ENCODE results near the gene DLGAP3. TPM values are rescaled to one million over a fixed set of nuclear protein-coding genes. Genes with fewer than 3 reads are reported as not detected.

DLGAP3 gene
- polyA plus RNA-seq, 1 donor (not counting 4 experiments of a cell fraction or from before 2014, with no cell fraction given), result not detected

DNA sequence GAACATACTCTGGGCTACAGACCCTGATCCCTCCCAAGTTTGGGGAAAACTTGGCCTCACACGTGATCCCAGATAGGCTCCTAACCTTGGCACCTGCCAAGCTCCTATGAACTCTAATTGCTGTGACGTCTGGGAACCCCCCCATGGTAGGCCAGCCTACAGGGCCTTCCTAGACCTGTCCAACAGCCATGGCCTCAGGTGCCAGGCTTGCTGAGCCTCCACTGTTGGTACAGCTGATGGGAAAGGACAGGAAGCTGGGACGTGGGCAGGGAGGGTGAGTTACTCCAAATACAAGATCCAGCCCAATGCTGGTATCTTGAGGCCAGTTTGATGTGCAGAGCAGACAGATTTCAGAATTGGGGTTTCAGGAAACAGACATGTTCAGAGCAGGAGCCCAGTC, 89.0 kb downstream of the DLGAP3 start:
- no peak overlapping the region for H3K27ac ChIP-seq (ENCODE audit: control insufficient read depth, insufficient read depth, low read length)
- no peaks in the 10 kb centered on the region for H3K27me3 ChIP-seq (ENCODE audit: control insufficient read depth, extremely low read depth, insufficient read depth, low read length)
- no peaks in the 10 kb centered on the region for H3K36me3 ChIP-seq (ENCODE audit: control insufficient read depth in 2 of 2, extremely low read depth in 1 of 2, insufficient read depth in 2 of 2, low read length in 2 of 2)
- H3K79me2 ChIP-seq (ENCODE audit: control insufficient read depth, insufficient read depth, low read length), result no peaks in the 10 kb centered on the region
- no peak for TF ChIP-seq EZH2 (IDR thresholded peaks at IDR 0.05; ENCODE audit: low read length)
- TF ChIP-seq, protein P1, sequence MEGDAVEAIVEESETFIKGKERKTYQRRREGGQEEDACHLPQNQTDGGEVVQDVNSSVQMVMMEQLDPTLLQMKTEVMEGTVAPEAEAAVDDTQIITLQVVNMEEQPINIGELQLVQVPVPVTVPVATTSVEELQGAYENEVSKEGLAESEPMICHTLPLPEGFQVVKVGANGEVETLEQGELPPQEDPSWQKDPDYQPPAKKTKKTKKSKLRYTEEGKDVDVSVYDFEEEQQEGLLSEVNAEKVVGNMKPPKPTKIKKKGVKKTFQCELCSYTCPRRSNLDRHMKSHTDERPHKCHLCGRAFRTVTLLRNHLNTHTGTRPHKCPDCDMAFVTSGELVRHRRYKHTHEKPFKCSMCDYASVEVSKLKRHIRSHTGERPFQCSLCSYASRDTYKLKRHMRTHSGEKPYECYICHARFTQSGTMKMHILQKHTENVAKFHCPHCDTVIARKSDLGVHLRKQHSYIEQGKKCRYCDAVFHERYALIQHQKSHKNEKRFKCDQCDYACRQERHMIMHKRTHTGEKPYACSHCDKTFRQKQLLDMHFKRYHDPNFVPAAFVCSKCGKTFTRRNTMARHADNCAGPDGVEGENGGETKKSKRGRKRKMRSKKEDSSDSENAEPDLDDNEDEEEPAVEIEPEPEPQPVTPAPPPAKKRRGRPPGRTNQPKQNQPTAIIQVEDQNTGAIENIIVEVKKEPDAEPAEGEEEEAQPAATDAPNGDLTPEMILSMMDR (optimal IDR thresholded peaks at IDR 0.05 in 1 of 3, IDR thresholded peaks at IDR 0.05 in 1 of 3, conservative IDR thresholded peaks at IDR 0.05 in 1 of 3; ENCODE audit: extremely low read depth in 1 of 3, insufficient read depth in 2 of 3, low read length in 3 of 3), result no peak
- no peaks in the 10 kb centered on the region for H4K20me1 ChIP-seq (ENCODE audit: control insufficient read depth, extremely low read depth, insufficient read depth, low read length)
- no peak overlapping the region for H3K4me3 ChIP-seq (ENCODE audit: control insufficient read depth in 2 of 3, extremely low read depth in 1 of 3, insufficient read depth in 2 of 3, low read depth in 1 of 3, low read length in 3 of 3)
- DNase-seq (ENCODE audit: low read depth, low spot score) (no peak), FAIRE-seq (no peak)
- H3K9ac ChIP-seq (ENCODE audit: control insufficient read depth, extremely low read depth, insufficient read depth, low read length), result no peak overlapping the region
- H3K9me1 ChIP-seq (ENCODE audit: control insufficient read depth, extremely low read depth, insufficient read depth, low read length), result no peaks in the 10 kb centered on the region
- no peaks in the 10 kb centered on the region for H3K9me3 ChIP-seq (ENCODE audit: control insufficient read depth, low read depth, low read length)
- H3K4me1 ChIP-seq (ENCODE audit: control insufficient read depth, extremely low read depth, insufficient read depth, low read length), result no peaks in the 10 kb centered on the region
- no peak overlapping the region for H3K4me2 ChIP-seq (ENCODE audit: control insufficient read depth, extremely low read depth, insufficient read depth, low read depth, low read length)
- dilution Hi-C loops (cut with MboI; ENCODE audit: extremely low pct_ligation_motif_present, low sequenced_read_pairs), result no loop called here
- no peak overlapping the region for H2AFZ ChIP-seq (ENCODE audit: control insufficient read depth, low read length)

DNA sequence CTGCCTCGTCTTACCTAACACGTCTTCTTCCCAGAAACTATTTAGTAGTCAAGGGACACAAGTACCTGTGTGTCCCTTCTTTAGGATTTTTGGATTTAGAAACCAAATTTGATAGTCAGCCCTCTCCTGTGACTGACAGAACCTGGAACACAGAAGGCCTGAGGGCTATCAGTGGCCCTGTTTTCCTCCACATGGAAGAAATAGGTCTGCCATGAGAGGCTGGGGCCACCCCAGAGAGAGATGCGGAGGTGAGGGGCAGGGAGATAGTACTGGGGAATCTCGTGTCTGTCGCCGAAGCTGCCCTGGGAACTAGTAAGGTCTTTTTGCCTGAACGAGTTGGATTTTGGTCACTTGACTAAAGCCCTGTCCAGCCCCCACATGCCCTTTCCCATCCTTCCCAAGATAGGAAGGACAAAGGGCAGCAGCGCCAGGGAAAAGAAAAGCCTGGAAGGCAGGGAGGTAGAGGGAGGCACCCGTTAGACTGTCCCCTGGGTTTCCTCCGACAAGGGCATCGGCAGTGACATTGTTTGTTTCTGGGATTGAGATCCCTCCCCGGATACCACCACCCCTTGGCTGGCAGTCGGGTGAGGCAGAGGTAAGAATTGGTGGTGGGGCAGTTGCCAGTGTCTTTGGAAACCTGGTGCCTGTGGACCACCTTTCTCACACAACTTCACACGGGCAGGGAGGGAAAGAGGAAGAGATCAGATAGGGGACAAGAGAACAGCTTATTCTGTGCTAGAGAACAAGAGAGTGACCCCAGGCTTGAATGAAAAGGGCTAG, 89.7 kb downstream of the DLGAP3 start:
- FAIRE-seq, result no peak
- H3K9me1 ChIP-seq (ENCODE audit: control insufficient read depth, extremely low read depth, insufficient read depth, low read length), result no peaks in the 10 kb centered on the region
- no peaks in the 10 kb centered on the region for H3K9me3 ChIP-seq (ENCODE audit: control insufficient read depth, low read depth, low read length)
- no peak overlapping the region for H3K4me2 ChIP-seq (ENCODE audit: control insufficient read depth, extremely low read depth, insufficient read depth, low read depth, low read length)
- DNase-seq (ENCODE audit: low read depth, low spot score), result no peak
- no peaks in the 10 kb centered on the region for H3K4me1 ChIP-seq (ENCODE audit: control insufficient read depth, extremely low read depth, insufficient read depth, low read length)
- no peaks in the 10 kb centered on the region for H4K20me1 ChIP-seq (ENCODE audit: control insufficient read depth, extremely low read depth, insufficient read depth, low read length)
- no peaks in the 10 kb centered on the region for H3K36me3 ChIP-seq (ENCODE audit: control insufficient read depth in 2 of 2, extremely low read depth in 1 of 2, insufficient read depth in 2 of 2, low read length in 2 of 2)
- no peak overlapping the region for H3K9ac ChIP-seq (ENCODE audit: control insufficient read depth, extremely low read depth, insufficient read depth, low read length)
- no peaks in the 10 kb centered on the region for H3K79me2 ChIP-seq (ENCODE audit: control insufficient read depth, insufficient read depth, low read length)
- TF ChIP-seq EZH2 (IDR thresholded peaks at IDR 0.05; ENCODE audit: low read length), result no peak
- TF ChIP-seq, protein P1 (optimal IDR thresholded peaks at IDR 0.05 in 1 of 3, IDR thresholded peaks at IDR 0.05 in 1 of 3, conservative IDR thresholded peaks at IDR 0.05 in 1 of 3; ENCODE audit: extremely low read depth in 1 of 3, insufficient read depth in 2 of 3, low read length in 3 of 3), result no peak
- H3K27ac ChIP-seq (ENCODE audit: control insufficient read depth, insufficient read depth, low read length), result no peak overlapping the region
- dilution Hi-C loops (cut with MboI; ENCODE audit: extremely low pct_ligation_motif_present, low sequenced_read_pairs), result no loop called here
- no peak overlapping the region for H2AFZ ChIP-seq (ENCODE audit: control insufficient read depth, low read length)
- no peak overlapping the region for H3K4me3 ChIP-seq (ENCODE audit: control insufficient read depth in 2 of 3, extremely low read depth in 1 of 3, insufficient read depth in 2 of 3, low read depth in 1 of 3, low read length in 3 of 3)
- no peaks in the 10 kb centered on the region for H3K27me3 ChIP-seq (ENCODE audit: control insufficient read depth, extremely low read depth, insufficient read depth, low read length)

All from keratinocyte (primary cell).